H1 (cell line): ENCODE data around the gene DLG1. TPM values are rescaled to one million over a fixed set of nuclear protein-coding genes. Genes with fewer than 3 reads are reported as not detected.
A peak's percentile ranks its signal among the peaks of the same experiment; 100 is the strongest.

Experiments used
- CTCF ChIA-PET: fragments of 300-600 bp; sonication (Branson Sonifier 250); formaldehyde crosslinking; loops from one replicate; lab custom pipeline; 2021; ENCODE audit not compliant: partially characterized antibody; lab: Charles Lee
- POLR2A ChIA-PET: fragments of 300-600 bp; sonication (Branson Sonifier 250); formaldehyde crosslinking; loops from one replicate; lab custom pipeline; 2021; ENCODE audit warnings: inconsistent platforms; ENCODE audit not compliant: partially characterized antibody; lab: Charles Lee
- DNase-seq, 2 experiments: peaks; one replicate each; pipeline versions ENCODE4 v3.0.0 to v3.0.0-alpha.2; 2010 to 2022; ENCODE audit warnings: low spot score in 2 of 2, low read depth in 1 of 2, mixed read lengths in 1 of 2
- FAIRE-seq: peaks from 2 replicates; lab custom pipeline; 2011; peaks lifted over from hg19 to GRCh38; lab: Jason Lieb, UNC
- H2AFZ ChIP-seq: 2 replicates; pipeline ENCODE4 v1.8.1; 2012; ENCODE audit warnings: low read length, inconsistent platforms
- H2AK5ac ChIP-seq: 2 replicates; pipeline ENCODE4 v1.6.1; 2013; ENCODE audit warnings: low read depth, low read length
- H2BK120ac ChIP-seq: replicated peaks from 2 replicates; pipeline ENCODE3; 2013; ENCODE audit warnings: low read depth, low read length, inconsistent platforms
- H2BK12ac ChIP-seq: 2 replicates; pipeline ENCODE4 v1.6.1; 2013; ENCODE audit warnings: low read depth, low read length
- H2BK15ac ChIP-seq: 2 replicates; pipeline ENCODE4 v1.6.1; 2013; ENCODE audit warnings: low read length
- H2BK20ac ChIP-seq: 2 replicates; pipeline ENCODE4 v1.6.1; 2013; ENCODE audit warnings: low read length
- H2BK5ac ChIP-seq: 2 replicates; pipeline ENCODE4 v1.6.1; 2013; ENCODE audit warnings: low read depth, low read length
- H3K14ac ChIP-seq: 2 replicates; pipeline ENCODE4 v1.6.1; 2013; ENCODE audit warnings: inconsistent platforms; ENCODE audit not compliant: insufficient read length
- H3K18ac ChIP-seq: 2 replicates; pipeline ENCODE4 v1.6.1; 2013; ENCODE audit warnings: low read length; ENCODE audit errors: extremely low read depth
- H3K23ac ChIP-seq: 2 replicates; pipeline ENCODE4 v1.6.1; 2013; ENCODE audit warnings: inconsistent platforms; ENCODE audit not compliant: insufficient read length
- H3K23me2 ChIP-seq: 2 replicates; pipeline ENCODE4 v1.6.1; 2013; ENCODE audit warnings: low read depth, low read length
- H3K27ac ChIP-seq: 2 replicates; pipeline ENCODE4 v1.6.1; 2011; ENCODE audit warnings: low read depth, low read length, inconsistent platforms
- H3K27me3 ChIP-seq, 4 experiments: replicated peaks in 1 of 4; 1 replicate in 1 of 4; 2 replicates in 3 of 4; pipeline versions ENCODE4 v1.6.1 to v1.8.1; 2011 to 2013; ENCODE audit warnings: low read length in 3 of 4, mild to moderate bottlenecking in 3 of 4, inconsistent platforms in 2 of 4, mixed read lengths in 2 of 4, moderate library complexity in 1 of 4; ENCODE audit not compliant: control insufficient read depth in 3 of 4, insufficient read depth in 3 of 4; ENCODE audit errors: extremely low read depth in 1 of 4
- H3K36me3 ChIP-seq, 4 experiments: 2 replicates each; pipeline versions ENCODE4 v1.6.1 to v1.8.1; 2011 to 2013; ENCODE audit warnings: mild to moderate bottlenecking in 4 of 4, low read length in 3 of 4, moderate library complexity in 2 of 4, control low read depth in 1 of 4, inconsistent platforms in 1 of 4; ENCODE audit not compliant: insufficient read depth in 4 of 4, control insufficient read depth in 2 of 4
- H3K4ac ChIP-seq: replicated peaks from 2 replicates; pipeline ENCODE3; 2013; ENCODE audit warnings: low read length, low read depth, mixed read lengths, inconsistent platforms; ENCODE audit not compliant: insufficient read length
- H3K4me1 ChIP-seq, 4 experiments: replicated peaks in 1 of 4; 1 replicate in 1 of 4; 2 replicates in 3 of 4; pipeline versions ENCODE4 v1.6.1 to v1.8.1; 2011 to 2013; ENCODE audit warnings: low read length in 3 of 4, inconsistent platforms in 2 of 4, mixed read lengths in 1 of 4; ENCODE audit not compliant: insufficient read depth in 4 of 4, control insufficient read depth in 3 of 4
- H3K4me2 ChIP-seq, 2 experiments: 2 replicates each; pipeline versions ENCODE4 v1.6.1 to v1.8.1; 2011 to 2013; ENCODE audit warnings: low read depth in 2 of 2, low read length in 2 of 2, control low read depth in 1 of 2, inconsistent platforms in 1 of 2, mild to moderate bottlenecking in 1 of 2; ENCODE audit not compliant: insufficient read depth in 1 of 2
- H3K4me3 ChIP-seq, 4 experiments: fragments of 200-600, 300-600 bp in 1 of 4; sonication (generic), shearing (Covaris generic), sonication (Bioruptor Twin) in 1 of 4; 2 replicates each; pipeline versions ENCODE4 v1.5.1 to v1.8.1; 2011 to 2016; ENCODE audit warnings: low read length in 4 of 4, low read depth in 3 of 4, control low read depth in 2 of 4, inconsistent platforms in 2 of 4, mild to moderate bottlenecking in 2 of 4, mixed read lengths in 1 of 4, moderate library complexity in 1 of 4; ENCODE audit not compliant: insufficient read depth in 2 of 4; ENCODE audit errors: extremely low read depth in 1 of 4
- H3K56ac ChIP-seq: replicated peaks from 2 replicates; pipeline ENCODE3; 2013; ENCODE audit warnings: low read depth, mild to moderate bottlenecking, mixed read lengths, low read length, inconsistent platforms; ENCODE audit not compliant: insufficient read length
- H3K79me1 ChIP-seq: 2 replicates; pipeline ENCODE4 v1.6.1; 2013; ENCODE audit warnings: low read depth, low read length, control low read depth
- H3K79me2 ChIP-seq, 2 experiments: 2 replicates each; pipeline versions ENCODE4 v1.6.1 to v1.8.1; 2012 to 2013; ENCODE audit warnings: low read length in 2 of 2, mild to moderate bottlenecking in 2 of 2, inconsistent platforms in 1 of 2; ENCODE audit not compliant: insufficient read depth in 2 of 2, control insufficient read depth in 1 of 2
- H3K9ac ChIP-seq, 4 experiments: replicated peaks in 1 of 4; 1 replicate in 1 of 4; 2 replicates in 3 of 4; pipeline versions ENCODE4 v1.6.1 to v1.8.1; 2011 to 2013; ENCODE audit warnings: low read depth in 3 of 4, low read length in 3 of 4, control low read depth in 2 of 4, mild to moderate bottlenecking in 2 of 4, moderate library complexity in 2 of 4, inconsistent platforms in 1 of 4; ENCODE audit errors: extremely low read depth in 1 of 4
- H3K9me3 ChIP-seq, 2 experiments: 2 replicates each; pipeline versions ENCODE4 v1.6.1 to v1.8.1; 2012 to 2013; ENCODE audit warnings: mild to moderate bottlenecking in 2 of 2, moderate library complexity in 2 of 2, control low read depth in 1 of 2, inconsistent platforms in 1 of 2, low read depth in 1 of 2, low read length in 1 of 2, mixed read lengths in 1 of 2; ENCODE audit not compliant: insufficient read depth in 2 of 2
- H4K20me1 ChIP-seq, 2 experiments: replicated peaks in 1 of 2; 2 replicates each; pipeline versions ENCODE3 to v1.8.1; 2011 to 2013; ENCODE audit warnings: inconsistent platforms in 2 of 2, low read length in 2 of 2, mild to moderate bottlenecking in 1 of 2; ENCODE audit not compliant: insufficient read depth in 2 of 2, control insufficient read depth in 1 of 2
- H4K5ac ChIP-seq: 2 replicates; pipeline ENCODE4 v1.6.1; 2013; ENCODE audit warnings: low read length, low read depth, mixed read lengths, inconsistent platforms; ENCODE audit not compliant: insufficient read length
- H4K8ac ChIP-seq: 2 replicates; pipeline ENCODE4 v1.8.0; 2013; ENCODE audit warnings: mild to moderate bottlenecking, moderate library complexity, low read length, inconsistent platforms; ENCODE audit not compliant: insufficient read depth; ENCODE audit errors: extremely low read depth
- H4K91ac ChIP-seq: replicated peaks from 2 replicates; pipeline ENCODE3; 2013; ENCODE audit warnings: low read length, mixed read lengths, inconsistent platforms; ENCODE audit not compliant: insufficient read length
- ASH2L ChIP-seq: fragments of 200-600, 300-600 bp; sonication (generic); IDR thresholded peaks from one replicate; pipeline ENCODE4 v1.7.1; 2017; ENCODE audit warnings: low read length
- CTBP2 ChIP-seq: IDR thresholded peaks from 2 replicates; pipeline ENCODE4 v1.7.0; 2011; ENCODE audit warnings: borderline replicate concordance, mild to moderate bottlenecking, moderate library complexity, mixed read lengths, low read length; ENCODE audit not compliant: insufficient read depth, insufficient read length
- GTF2F1 ChIP-seq: IDR thresholded peaks from 2 replicates; pipeline ENCODE4 v1.6.1; 2012; ENCODE audit warnings: low read depth, low read length, improper control_type of control experiment, borderline replicate concordance
- JUN ChIP-seq: IDR thresholded peaks from 2 replicates; pipeline ENCODE4 v1.6.1; 2011; ENCODE audit warnings: low read depth, mild to moderate bottlenecking, improper control_type of control experiment, low read length
- KDM1A ChIP-seq: fragments of 200-600, 300-600 bp; sonication (generic); IDR thresholded peaks from 2 replicates; pipeline ENCODE4 v1.7.1; 2016; ENCODE audit warnings: mild to moderate bottlenecking, low read length, borderline replicate concordance
- MAX ChIP-seq: IDR thresholded peaks from 2 replicates; pipeline ENCODE4 v1.6.1; 2012; ENCODE audit warnings: inconsistent platforms
- NANOG ChIP-seq: IDR thresholded peaks from 2 replicates; pipeline ENCODE4 v1.6.1; 2011; ENCODE audit warnings: low read length, low read depth, mild to moderate bottlenecking, inconsistent platforms; ENCODE audit not compliant: insufficient read depth, poor library complexity, severe bottlenecking
- POLR2AphosphoS5 ChIP-seq: IDR thresholded peaks from 2 replicates; pipeline ENCODE4 v1.6.1; 2011; ENCODE audit warnings: low read depth, low read length
- SIX5 ChIP-seq: IDR thresholded peaks from 2 replicates; pipeline ENCODE4 v1.6.1; 2011; ENCODE audit warnings: mild to moderate bottlenecking, low read depth, low read length
- SP4 ChIP-seq: IDR thresholded peaks from 2 replicates; pipeline ENCODE4 v1.6.1; 2012; ENCODE audit warnings: low read length, inconsistent platforms
- SUZ12 ChIP-seq: fragments of 200-600 bp; sonication (generic); IDR thresholded peaks from 2 replicates; pipeline ENCODE4 v1.6.1; 2012; ENCODE audit warnings: mild to moderate bottlenecking, inconsistent platforms, low read length, moderate library complexity, mixed read lengths
- WGBS, 2 experiments: shearing (Covaris generic) in 1 of 2; methylation state at CpG; one replicate each; pipeline versions ENCODE4 v1.1.6 to v1.1.7; 2013 to 2015; ENCODE audit warnings: low lambda C conversion rate in 2 of 2, mixed read lengths in 2 of 2, inconsistent platforms in 1 of 2, low coverage in 1 of 2, missing lambda C conversion rate in 1 of 2; ENCODE audit not compliant: insufficient replicate concordance in 2 of 2, insufficient coverage in 1 of 2, insufficient read length in 1 of 2; ENCODE audit errors: extremely low coverage in 1 of 2, missing lambda C conversion rate in 1 of 2; 5-methylcytosine and 5-hydroxymethylcytosine counted together
- polyA plus RNA-seq, 7 experiments: library from polyadenylated mRNA; depleted of rRNA in 3 of 7; stranded (reverse) in 5 of 7; unstranded in 2 of 7; fragments of >200 nt in 5 of 7; fragments of 200-250 nt in 2 of 7; gene quantifications; 1 replicate in 5 of 7; 2 replicates in 1 of 7; 4 replicates in 1 of 7; pipeline versions ENCODE4 v1.2.1 to v1.2.3, GENCODE V29; 2011 to 2013; ENCODE audit warnings: missing spikeins in 2 of 7, mixed read lengths in 2 of 7
- total RNA-seq: library from RNA; stranded (reverse); fragmentation: NEBNext Ultra II Directional; extraction: Animal tissue kit (Norgen Biotek cat#: 25700); gene quantifications from 2 replicates; pipeline ENCODE4 v1.2.1, GENCODE V29; 2021

The DLG1 gene
- total and polyA plus RNA-seq, 2 of the 8 experiments (the other 6 are each of a cell fraction or from before 2014, with no cell fraction given) = 13.4 to 78.8 TPM

- ChIA-PET CTCF (interaction anchor here (0.7 to 19.7 kb wide), 4 partner anchors 9 to 23 kb away, joined by 3 to 245 read pairs (median 7); partner anchors contain the start of gene MELTF), POLR2A (no interaction called here)
- H3K4me3 ChIP-seq = no peak overlapping the region
- H3K23ac ChIP-seq = no peak overlapping the region
- no peak overlapping the region for H4K91ac ChIP-seq
- H2BK12ac ChIP-seq = 0 out of 2 replicates have a peak overlapping the region, but pooled peaks have one; percentile 39
- no peak overlapping the region for H3K27ac ChIP-seq
- H3K23me2 ChIP-seq = peaks cover 6% of the 10 kb centered on the region
- no peak overlapping the region for H4K5ac ChIP-seq
- 0 out of 2 replicates have a peak overlapping the region, but pooled peaks have one; percentile 29 for H2BK20ac ChIP-seq
- no peaks in the 10 kb centered on the region for H3K79me2 ChIP-seq
- H3K27me3 ChIP-seq = peaks cover 0 to 17% (median 17%) of the 10 kb centered on the region in 4 experiments; a peak in 6 of 7 replicates
- no peaks in the 10 kb centered on the region for H3K79me1 ChIP-seq
- H3K9ac ChIP-seq = no peak overlapping the region
- WGBS, 2 experiments = 93% methylated on average over 19 of the region's 20 CpGs; no CpG with 5 or more reads in 1 of the 2 experiments
- no peaks in the 10 kb centered on the region for H3K9me3 ChIP-seq
- H2BK120ac ChIP-seq = no peak overlapping the region
- H3K36me3 ChIP-seq = no peaks in the 10 kb centered on the region
- no peak overlapping the region; the same call in 1 of the 2 replicates for H2BK5ac ChIP-seq
- no peak overlapping the region for H3K4me2 ChIP-seq
- no peak overlapping the region for H3K4ac ChIP-seq
- no peak for FAIRE-seq
- no peak overlapping the region for H2AFZ ChIP-seq
- 0 out of 2 replicates have a peak overlapping the region, but pooled peaks have one; percentile 17 for H2AK5ac ChIP-seq
- DNase-seq = no peak
- H4K20me1 ChIP-seq = no peaks in the 10 kb centered on the region
- H3K56ac ChIP-seq = no peak overlapping the region
- H2BK15ac ChIP-seq = no peak overlapping the region
- H3K14ac ChIP-seq = no peak overlapping the region
- no peak overlapping the region; the same call in 1 of the 2 replicates for H3K18ac ChIP-seq
- H3K4me1 ChIP-seq = peaks cover 3 to 7% (median 6%) of the 10 kb centered on the region in 4 experiments
- peak overlapping the region; percentile 54 for H4K8ac ChIP-seq
- TF ChIP-seq SP4 (no peak), POLR2AphosphoS5 (no peak), SUZ12 (no peak), GTF2F1 (no peak), ASH2L (no peak), JUN (no peak), KDM1A (no peak), SIX5 (no peak), MAX (no peak), CTBP2 (no peak), NANOG (no peak)
Observed at GRCh38 chr3:197001106-197001971, 297.1 kb downstream of the DLG1 start.
